GM19372 (cell line): ENCODE results near the gene ARID5B.
A peak's percentile ranks its signal among the peaks of the same experiment; 100 is the strongest.

Experiments
- ATAC-seq: cut with Tn5 transposase; IDR thresholded peaks from one replicate; pipeline ENCODE4 v1.9.1; 2021; ENCODE audit warnings: mild to moderate bottlenecking, low read depth, moderate library complexity; ENCODE audit not compliant: unreplicated experiment

The ARID5B gene

DNA sequence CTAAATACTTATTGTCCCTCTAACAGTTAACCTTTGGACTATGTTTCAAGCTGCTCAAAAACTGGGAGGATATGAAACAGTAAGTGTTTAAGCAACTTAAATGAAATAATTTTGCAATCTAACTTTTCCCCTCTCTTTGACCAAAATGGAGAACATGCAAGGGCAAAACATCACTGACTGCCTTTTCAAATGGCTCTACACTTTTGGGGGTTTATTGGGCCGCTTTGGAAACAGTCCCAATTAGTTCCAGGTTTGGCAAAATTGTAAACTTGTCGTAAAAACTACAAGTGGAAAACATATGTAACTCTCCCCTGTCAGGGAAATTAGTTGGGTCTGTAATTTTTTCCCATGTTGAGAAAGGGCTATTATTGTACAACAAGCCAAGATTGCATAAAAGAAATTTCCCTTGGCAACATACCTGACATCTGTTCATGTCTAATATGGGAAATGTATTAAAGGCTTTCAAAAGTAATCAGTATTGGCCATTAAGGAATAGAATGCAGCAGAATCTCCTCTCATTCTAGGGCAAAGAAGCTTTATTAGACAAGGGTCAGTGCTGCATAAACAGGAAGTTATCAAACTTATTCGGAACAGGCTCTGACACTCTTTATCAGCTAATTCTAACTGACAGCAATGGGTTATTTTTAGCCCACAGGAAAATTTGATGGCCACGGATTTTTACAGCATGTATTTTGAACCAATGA is 157.9 kb downstream of the ARID5B start:
- ATAC-seq: no peak

DNA sequence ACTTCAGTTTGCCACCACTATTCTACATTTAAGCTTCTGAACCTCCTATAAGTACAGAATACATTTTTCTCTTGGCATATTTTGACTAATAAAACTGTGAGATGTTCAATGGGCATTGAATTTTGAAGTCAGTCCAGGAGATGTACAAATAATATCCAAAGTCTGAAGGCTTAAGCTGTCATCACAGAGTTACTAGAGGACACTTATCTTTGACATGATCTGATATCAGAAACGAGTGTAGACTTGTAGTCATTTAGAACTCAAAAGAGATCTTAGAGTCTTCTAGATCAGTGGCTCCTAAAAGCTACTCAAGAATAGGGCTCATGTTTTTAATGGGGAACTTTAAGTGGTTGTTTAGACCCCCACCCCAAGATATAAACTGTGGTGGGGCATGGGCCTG is 160.5 kb downstream of the ARID5B start:
- no peak for ATAC-seq

DNA sequence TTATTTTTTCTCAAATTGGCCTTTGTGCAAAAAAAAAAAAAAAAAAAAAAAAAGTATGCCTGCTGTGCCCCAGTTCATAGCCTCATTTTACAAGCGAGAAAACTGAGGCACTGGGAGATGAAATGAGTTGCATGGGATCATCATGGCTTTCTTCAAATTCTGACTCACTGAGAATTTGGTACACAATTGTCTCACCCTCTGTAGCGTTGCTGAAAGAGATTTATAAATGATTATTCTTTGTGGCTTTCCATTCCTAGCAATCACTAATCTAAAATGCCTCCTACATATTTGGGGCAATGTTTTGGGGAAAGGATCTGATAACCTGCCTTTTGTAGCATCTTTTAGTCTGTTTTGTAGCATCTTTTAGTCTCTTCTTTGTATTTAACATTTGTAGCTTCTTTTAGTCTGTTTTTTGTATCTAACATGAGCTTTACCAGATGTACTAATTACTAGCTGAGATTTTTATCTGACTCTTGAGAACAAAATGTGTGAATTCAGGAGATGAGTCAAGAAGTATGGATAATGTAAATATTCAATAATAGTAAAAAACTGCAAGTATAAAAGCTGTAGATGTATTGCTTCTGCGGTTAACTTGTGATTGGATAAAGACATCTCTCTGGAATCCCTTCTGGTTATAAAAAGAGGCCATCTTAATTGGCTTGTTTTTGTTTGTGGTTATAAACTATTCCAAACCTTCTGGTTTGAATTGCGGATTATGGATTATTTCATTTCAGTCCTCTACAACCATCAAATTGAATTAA is 161.4 kb downstream of the ARID5B start:
- ATAC-seq: no peak

GRCh38 chr10:62063795-62064472 is 162.4 kb downstream of the ARID5B start:
- no peak for ATAC-seq

DNA sequence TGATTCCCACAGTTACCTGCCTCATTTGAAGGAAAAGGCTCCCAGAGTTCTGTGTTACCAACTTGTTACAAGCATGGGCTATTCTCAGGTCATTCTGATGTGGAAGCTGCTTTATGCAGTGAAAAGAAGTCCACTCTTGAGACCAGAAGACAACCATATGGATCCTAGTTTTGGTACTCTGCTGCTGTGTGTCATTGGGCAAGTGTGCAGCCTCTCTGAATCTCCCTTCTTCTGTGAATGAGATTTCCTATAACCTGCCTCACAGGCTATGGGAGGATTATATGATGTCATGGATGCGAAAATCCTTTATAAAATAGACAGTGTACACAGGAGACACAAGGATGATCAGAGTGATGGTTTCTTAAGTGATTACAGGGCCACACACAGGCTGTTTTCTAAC is 166.1 kb downstream of the ARID5B start:
- ATAC-seq: no peak

DNA sequence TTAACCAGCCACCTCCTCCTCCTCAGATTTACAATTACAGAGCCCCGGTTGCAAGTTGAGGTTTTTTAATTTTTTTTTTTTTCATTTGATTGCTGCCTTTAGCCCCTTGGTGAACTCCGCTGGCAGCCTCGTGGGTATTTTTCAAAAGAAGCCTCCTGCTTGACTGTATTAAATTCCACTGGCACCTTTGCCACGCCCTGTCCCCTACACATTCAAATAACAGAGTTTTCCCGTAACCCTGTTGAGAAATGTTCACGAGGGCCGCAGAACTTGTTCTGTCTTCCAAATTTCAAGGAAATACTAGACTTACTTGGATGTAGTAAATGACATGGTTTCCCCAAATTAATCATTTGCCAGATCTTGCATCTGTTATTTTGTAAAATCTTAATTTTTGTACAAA is 167.0 kb downstream of the ARID5B start:
- no peak for ATAC-seq

DNA sequence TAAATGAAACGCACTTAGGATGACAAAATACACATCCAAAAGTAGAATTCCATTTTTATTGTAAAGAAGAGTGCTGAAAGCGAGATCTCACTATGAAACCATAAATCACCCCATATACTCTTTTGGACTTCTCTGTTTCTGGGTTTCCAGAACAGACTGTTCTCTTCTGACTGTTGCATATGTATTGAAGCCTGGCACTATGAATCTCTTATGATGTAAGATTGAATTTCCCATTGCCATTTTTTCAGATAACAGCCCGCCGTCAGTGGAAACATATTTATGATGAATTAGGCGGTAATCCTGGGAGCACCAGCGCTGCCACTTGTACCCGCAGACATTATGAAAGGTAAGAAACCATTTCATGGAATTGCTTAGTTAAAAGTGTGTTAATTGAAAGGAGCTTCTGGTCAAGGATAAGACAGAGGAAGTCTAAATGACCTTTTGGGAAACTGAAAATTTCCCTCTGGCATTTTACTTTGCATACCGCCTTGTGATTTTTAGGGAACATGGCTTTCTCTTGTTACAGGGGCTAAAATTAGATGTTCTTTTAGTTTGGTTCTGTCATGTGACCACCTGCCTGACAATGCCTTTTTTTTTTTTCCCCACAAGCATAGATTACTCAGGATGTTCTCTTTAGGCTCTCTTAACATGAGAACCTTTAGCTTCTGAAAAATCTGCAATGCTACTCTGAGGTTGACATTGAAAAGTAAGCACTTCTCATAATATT is 168.1 kb downstream of the ARID5B start:
- ATAC-seq: no peak

DNA sequence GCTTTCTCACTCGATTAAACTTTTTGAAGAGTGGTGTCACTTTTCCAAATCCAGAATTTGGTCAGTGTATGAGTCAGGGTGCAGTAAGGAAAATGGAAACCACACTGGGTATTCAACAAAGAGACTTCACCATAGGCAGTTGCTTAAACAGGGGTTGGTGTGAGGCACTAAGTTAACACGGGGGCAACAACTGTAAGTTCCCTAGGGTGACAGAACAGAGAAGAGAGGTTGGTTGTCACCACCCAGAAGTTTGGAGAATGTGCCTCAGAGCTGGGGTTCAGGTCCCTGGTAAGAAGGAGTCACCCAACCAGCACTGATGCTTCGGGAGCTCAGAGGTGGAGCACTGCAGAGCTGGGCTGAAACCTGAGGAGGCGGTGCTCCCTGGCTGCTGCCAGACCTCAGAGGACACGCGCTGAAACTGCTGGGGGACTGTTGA is 170.4 kb downstream of the ARID5B start:
- ATAC-seq: no peak

- no peak for ATAC-seq
Measured at GRCh38 chr10:62072901-62073300, 171.4 kb downstream of the ARID5B start.

DNA sequence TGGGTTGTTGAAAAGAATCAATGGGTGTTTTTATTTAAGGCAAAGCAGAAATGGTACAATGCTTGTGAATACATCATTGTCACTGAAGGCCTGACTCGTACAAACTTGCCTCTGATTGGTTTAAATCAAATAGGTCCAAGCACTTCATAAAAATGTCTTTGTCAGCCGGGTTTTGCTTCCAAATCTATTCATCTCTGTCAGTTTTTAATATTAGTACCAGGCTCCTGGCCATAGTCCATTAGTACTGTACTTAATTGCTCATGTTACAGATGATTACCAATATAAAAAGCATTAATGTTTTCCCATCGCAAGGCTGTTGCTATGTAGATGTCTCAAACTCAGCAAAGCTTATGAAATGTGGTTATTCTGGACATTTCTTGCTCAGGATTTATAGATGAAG is 171.9 kb downstream of the ARID5B start:
- ATAC-seq: no peak

GRCh38 chr10:62075414-62075813 is 173.9 kb downstream of the ARID5B start:
- no peak for ATAC-seq

DNA sequence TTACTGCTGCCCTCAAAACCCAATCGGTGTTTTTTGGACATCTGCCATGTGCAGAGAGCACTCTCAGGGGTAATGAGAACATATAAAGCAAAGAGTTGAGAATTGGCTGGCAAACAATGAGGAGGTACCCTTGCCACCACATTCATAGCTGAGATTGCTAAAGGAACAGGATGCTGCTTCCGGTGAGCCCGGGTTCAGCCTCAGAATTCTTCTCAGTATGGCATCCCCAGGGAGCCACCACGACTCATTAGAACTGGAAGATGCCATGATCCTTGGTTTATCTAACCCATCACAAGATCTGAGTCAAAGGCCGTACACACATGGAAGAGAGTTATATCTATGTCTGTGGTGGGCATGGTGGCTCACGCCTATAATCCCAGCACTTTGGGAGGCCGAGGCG is 174.4 kb downstream of the ARID5B start:
- ATAC-seq: no peak

DNA sequence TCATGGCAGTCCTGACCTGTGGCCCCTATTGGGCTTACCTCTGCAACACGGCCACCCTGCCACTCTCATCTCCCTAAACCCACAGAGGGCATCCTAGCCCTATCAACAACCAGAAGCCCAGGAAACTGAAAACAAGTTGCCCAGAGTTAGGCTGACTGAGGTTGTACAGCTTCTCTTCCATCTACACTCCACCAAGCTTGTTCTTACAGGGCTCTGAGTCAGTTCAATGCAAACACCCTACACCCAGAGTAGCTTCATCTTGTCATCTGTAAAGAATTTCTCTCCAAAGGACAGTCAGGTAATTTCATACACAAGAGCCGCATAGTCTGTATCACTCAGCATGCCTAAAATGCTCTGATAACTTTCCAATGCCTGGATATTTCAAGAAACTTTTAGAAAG is 175.4 kb downstream of the ARID5B start:
- ATAC-seq: no peak

GRCh38 chr10:62077330-62078015 is 176.0 kb downstream of the ARID5B start:
- no peak for ATAC-seq

- peak; percentile 50 for ATAC-seq
Measured at GRCh38 chr10:62079885-62080559, 178.5 kb downstream of the ARID5B start.

- ATAC-seq: no peak
Measured at GRCh38 chr10:62080905-62081304, 179.4 kb downstream of the ARID5B start.

DNA sequence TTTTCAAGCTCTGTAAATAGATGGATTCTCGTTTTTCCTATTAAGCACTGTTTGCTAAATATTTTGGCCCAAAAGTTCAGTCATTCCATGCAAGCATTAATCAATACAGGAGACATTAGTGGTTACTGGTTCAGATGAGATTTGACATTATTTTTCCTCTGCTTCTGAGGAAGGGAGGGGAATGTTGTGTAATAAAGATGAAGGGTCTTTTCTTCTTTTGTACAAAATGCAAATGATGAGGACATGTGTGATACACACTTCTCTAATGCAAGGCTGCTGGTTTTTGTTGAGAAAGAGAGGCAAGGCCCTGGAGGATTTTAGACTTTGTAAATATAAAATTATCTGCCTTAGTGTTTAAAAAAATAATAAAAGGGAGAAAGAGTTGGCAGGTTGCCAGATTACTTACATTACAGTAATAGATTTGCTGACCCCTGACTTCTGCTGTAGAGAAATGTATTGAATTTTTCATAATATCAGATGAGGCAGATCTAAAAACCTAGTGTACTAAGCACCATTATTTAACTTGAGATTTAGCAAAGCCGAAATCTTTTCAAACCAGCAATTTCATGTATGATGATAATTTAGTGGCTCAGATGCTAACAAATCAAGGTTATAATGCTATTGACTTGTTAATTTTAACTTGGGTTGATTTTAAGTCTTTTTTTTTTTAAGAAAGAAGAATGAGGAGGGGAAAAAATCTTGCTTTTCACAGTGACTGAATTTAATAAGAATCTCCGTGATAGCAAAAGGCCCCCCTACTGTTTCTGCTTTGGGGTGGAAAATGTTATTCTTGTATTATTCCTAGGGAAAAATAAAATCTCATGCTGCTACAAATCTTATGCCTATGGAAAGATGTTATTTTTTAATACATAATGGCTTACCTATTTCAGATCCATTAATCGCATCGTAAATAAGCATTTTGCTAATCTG is 180.1 kb downstream of the ARID5B start:
- no peak for ATAC-seq

GRCh38 chr10:62082271-62082656 is 180.8 kb downstream of the ARID5B start:
- no peak for ATAC-seq
